Stomach (tissue), 9 donors: ENCODE measurements around the gene DPYD. TPM values are rescaled to one million over a fixed set of nuclear protein-coding genes. Genes with fewer than 3 reads are reported as not detected.
A peak's percentile ranks its signal among the peaks of the same experiment; 100 is the strongest.

Experiments
- DNase-seq, 2 donors: peaks; one replicate each; pipeline versions ENCODE4 v3.0.0 to v3.0.0-alpha.2; 2013 to 2019
- H3K27ac ChIP-seq, 5 donors: fragments of 200-600 bp in 4 of 5; sonication (generic) in 4 of 5; one replicate each; pipeline ENCODE4 v1.5.1; 2013 to 2019; ENCODE audit warnings: mild to moderate bottlenecking in 1 of 5, moderate library complexity in 1 of 5
- H3K27me3 ChIP-seq, 3 donors: fragments of 200-600 bp; sonication (generic); one replicate each; pipeline ENCODE4 v1.5.1; 2017 to 2019; ENCODE audit warnings: mixed run types in 1 of 3
- H3K36me3 ChIP-seq, 4 donors: fragments of 200-600 bp; sonication (generic); 1 replicate in 3 of 4; 2 replicates in 1 of 4; pipeline ENCODE4 v1.5.1; 2016 to 2019
- H3K4me1 ChIP-seq, 4 donors: fragments of 200-600 bp; sonication (generic); one replicate each; pipeline ENCODE4 v1.5.1; 2016 to 2019
- H3K4me3 ChIP-seq, 4 donors: fragments of 200-600 bp; sonication (generic) in 3 of 4; one replicate each; pipeline ENCODE4 v1.5.1; 2016 to 2019; ENCODE audit warnings: mild to moderate bottlenecking in 1 of 4
- H3K9me3 ChIP-seq, 4 donors: fragments of 200-600 bp; sonication (generic); one replicate each; pipeline ENCODE4 v1.5.1; 2016 to 2019
- EP300 ChIP-seq: sonication (generic); formaldehyde crosslinking; IDR thresholded peaks from one replicate; pipeline ENCODE4 v1.6.1; 2017; ENCODE audit warnings: antibody characterized with exemption
- POLR2A ChIP-seq, 4 donors: fragments of 450-650 bp; IDR thresholded peaks; one replicate each; pipeline ENCODE4 v1.6.1; 2016; ENCODE audit warnings: antibody characterized with exemption in 4 of 4, control low read depth in 2 of 4, mild to moderate bottlenecking in 1 of 4, moderate library complexity in 1 of 4
- POLR2AphosphoS5 ChIP-seq, 3 donors: sonication (generic); formaldehyde crosslinking; IDR thresholded peaks; one replicate each; pipeline ENCODE4 v1.6.1; 2016; ENCODE audit warnings: antibody characterized with exemption in 3 of 3
- WGBS, 5 donors: extraction: QIAGEN DNeasy Blood & Tissue Kit in 3 of 5; methylation state at CpG; one replicate each; pipeline versions ENCODE4 v1.1.5 to v1.1.7; 2013 to 2018; 5-methylcytosine and 5-hydroxymethylcytosine counted together
- intact Hi-C: fragments of 100-400 bp; cut with DNase I; formaldehyde crosslinking; loops from one replicate; pipeline ENCODE4 v1.15.1; 2023; ENCODE audit warnings: low total_unique reads
- polyA plus RNA-seq, 3 donors: library from polyadenylated mRNA; stranded (reverse); fragments of 200-250 nt; gene quantifications; one replicate each; pipeline ENCODE4 v1.2.3, GENCODE V29; 2013
- total RNA-seq, 5 donors: library from RNA; depleted of rRNA; stranded (reverse); fragments of >200 nt; gene quantifications; one replicate each; pipeline versions ENCODE4 v1.1.0 to v1.2.3, GENCODE V29; 2014 to 2016
- TF ChIP-seq, protein P1 (sequence below), 7 experiments: fragments of 450-650 bp in 4 of 7; fragments of 200-600 bp in 3 of 7; sonication (generic) in 3 of 7; IDR thresholded peaks; one replicate each; pipeline ENCODE4 v1.5.1; 2016 to 2019; ENCODE audit warnings: antibody characterized with exemption in 7 of 7, control low read depth in 2 of 7, mild to moderate bottlenecking in 1 of 7
- donor health status: healthy with polysubstance abuse.
- donor health status: Bipolar disorder and iron deficiency.
- donor health status: healthy.

DPYD gene
- total and polyA plus RNA-seq, 8 donors: 7.5 to 58.2 (median 18.2) TPM

DNA sequence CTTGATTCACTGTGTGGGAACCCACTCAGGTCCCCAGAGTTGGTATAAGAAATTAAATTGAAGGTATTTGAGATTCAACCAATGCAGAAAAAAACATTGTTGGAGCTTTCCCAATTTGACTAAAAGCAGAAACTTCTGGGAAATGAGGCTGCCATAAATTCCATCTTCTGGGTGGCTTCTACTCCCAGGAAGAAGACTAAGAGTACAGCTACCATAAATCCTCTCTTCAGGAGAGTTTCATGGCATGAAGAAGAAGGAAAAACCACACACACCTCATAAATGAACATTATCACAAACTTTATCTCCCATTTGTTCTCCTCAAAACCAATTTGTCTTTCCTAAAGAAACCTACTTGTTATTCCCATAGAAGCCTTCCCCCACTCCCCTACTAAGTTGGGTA is 283.9 kb downstream of the DPYD start:
- H3K27me3 ChIP-seq: no peaks in the 10 kb centered on the region

DNA sequence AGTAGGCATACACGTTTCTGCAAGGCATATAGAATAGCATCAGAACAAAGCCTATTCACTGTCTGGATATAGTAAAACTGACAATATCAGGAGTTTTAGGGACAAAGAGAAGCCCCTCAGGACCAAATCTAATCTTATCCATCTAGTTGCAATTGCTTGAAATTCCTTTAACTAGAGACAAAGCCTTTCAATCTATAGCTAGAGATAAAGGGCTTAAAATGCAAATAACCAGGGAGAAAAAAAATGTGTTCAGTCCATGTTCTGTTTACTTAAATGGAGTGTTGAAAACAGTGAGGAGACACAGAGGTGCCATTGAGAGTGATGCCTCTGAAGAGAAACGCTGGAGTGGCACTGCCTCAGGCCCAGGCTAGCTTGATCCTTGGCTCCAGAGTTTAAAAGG is 286.1 kb downstream of the DPYD start:
- TF ChIP-seq POLR2A (IDR thresholded peaks at IDR 0.05) (no peak), EP300 (no peak), POLR2AphosphoS5 (IDR thresholded peaks at IDR 0.05) (no peak)
- TF ChIP-seq, protein P1, sequence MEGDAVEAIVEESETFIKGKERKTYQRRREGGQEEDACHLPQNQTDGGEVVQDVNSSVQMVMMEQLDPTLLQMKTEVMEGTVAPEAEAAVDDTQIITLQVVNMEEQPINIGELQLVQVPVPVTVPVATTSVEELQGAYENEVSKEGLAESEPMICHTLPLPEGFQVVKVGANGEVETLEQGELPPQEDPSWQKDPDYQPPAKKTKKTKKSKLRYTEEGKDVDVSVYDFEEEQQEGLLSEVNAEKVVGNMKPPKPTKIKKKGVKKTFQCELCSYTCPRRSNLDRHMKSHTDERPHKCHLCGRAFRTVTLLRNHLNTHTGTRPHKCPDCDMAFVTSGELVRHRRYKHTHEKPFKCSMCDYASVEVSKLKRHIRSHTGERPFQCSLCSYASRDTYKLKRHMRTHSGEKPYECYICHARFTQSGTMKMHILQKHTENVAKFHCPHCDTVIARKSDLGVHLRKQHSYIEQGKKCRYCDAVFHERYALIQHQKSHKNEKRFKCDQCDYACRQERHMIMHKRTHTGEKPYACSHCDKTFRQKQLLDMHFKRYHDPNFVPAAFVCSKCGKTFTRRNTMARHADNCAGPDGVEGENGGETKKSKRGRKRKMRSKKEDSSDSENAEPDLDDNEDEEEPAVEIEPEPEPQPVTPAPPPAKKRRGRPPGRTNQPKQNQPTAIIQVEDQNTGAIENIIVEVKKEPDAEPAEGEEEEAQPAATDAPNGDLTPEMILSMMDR (IDR thresholded peaks at IDR 0.05): no peak
- peaks cover 0 to 3% (median 0%) of the 10 kb centered on the region in 4 donors for H3K36me3 ChIP-seq
- H3K4me1 ChIP-seq: peaks cover 0 to 10% (median 0%) of the 10 kb centered on the region in 4 donors
- no peaks in the 10 kb centered on the region for H3K9me3 ChIP-seq
- H3K27me3 ChIP-seq: no peaks in the 10 kb centered on the region
- no peak for DNase-seq
- intact Hi-C loops: no loop called here
- no peak overlapping the region for H3K27ac ChIP-seq
- WGBS, 5 donors: 69 to 84% (median 75%) methylated on average over 2 of the region's 2 CpGs
- H3K4me3 ChIP-seq: no peak overlapping the region

More for the DNA sequence above, 283.9 kb downstream of the DPYD start:
- no peak for TF ChIP-seq POLR2A (IDR thresholded peaks at IDR 0.05)
- TF ChIP-seq EP300: no peak
- no peak for TF ChIP-seq POLR2AphosphoS5 (IDR thresholded peaks at IDR 0.05)
- TF ChIP-seq, protein P1 (IDR thresholded peaks at IDR 0.05): no peak
- no peaks in the 10 kb centered on the region for H3K9me3 ChIP-seq
- H3K27ac ChIP-seq: no peak overlapping the region
- intact Hi-C loops: no loop called here
- peaks cover 0 to 7% (median 0%) of the 10 kb centered on the region in 4 donors for H3K4me1 ChIP-seq
- H3K36me3 ChIP-seq: peaks cover 0 to 3% (median 0%) of the 10 kb centered on the region in 4 donors
- no peak overlapping the region for H3K4me3 ChIP-seq
- DNase-seq: no peak

DNA sequence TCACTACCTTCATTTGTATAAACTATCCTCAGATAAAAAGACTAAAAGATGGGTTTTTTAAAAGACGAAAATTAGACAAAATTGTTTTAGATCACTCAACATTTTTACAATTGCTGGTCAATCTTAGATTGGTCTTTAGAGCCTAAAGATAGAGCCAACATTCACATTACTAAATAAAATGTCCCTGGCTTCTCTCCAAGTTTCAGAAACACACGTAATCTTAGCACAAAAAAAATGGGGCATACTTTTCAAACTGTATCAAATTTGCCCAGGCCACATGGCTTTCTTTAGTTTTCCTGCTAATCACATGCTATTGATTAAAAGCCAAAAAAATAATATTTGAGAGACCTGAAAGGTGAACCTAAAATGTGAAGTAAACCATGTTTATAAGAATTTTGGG is 288.1 kb downstream of the DPYD start:
- intact Hi-C loops: no loop called here
- TF ChIP-seq POLR2AphosphoS5 (IDR thresholded peaks at IDR 0.05) (no peak), EP300 (no peak), POLR2A (IDR thresholded peaks at IDR 0.05) (no peak)
- TF ChIP-seq, protein P1 (IDR thresholded peaks at IDR 0.05): no peak

DNA sequence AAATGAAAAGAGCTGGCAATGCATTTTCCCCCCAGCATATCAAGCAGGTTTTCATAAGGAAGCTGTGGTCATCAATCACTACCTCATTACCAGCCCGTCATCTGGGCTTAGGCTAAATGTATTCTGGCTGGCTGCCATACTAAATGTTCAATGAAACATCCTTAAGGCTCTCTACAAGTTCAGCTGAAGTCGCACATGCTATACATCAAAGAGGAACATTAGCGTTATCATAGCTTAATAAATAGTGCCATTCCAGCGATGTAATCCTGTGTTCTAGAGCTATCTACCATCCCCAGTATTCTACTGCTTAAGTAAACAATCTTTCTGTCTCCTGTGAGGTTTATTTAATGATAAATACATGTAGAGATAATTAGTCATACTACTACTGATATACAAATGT is 288.8 kb downstream of the DPYD start:
- Histone ChIP-seq H3K4me3 (no peak overlapping the region), H3K27me3 (no peaks in the 10 kb centered on the region), H3K4me1 (peaks cover 0 to 10% (median 0%) of the 10 kb centered on the region in 4 donors), H3K9me3 (no peaks in the 10 kb centered on the region), H3K36me3 (peaks cover 0 to 3% (median 0%) of the 10 kb centered on the region in 4 donors), H3K27ac (no peak overlapping the region)
- 23 to 41% (median 32%) methylated on average over 4 of the region's 4 CpGs for WGBS, 5 donors
- intact Hi-C loops: no loop called here
- TF ChIP-seq, protein P1 (IDR thresholded peaks at IDR 0.05): no peak
- TF ChIP-seq POLR2A (IDR thresholded peaks at IDR 0.05) (no peak), EP300 (no peak), POLR2AphosphoS5 (IDR thresholded peaks at IDR 0.05) (no peak)
- DNase-seq: peak in 1 of 2 donors; percentile 73

More for the DNA sequence above, 288.1 kb downstream of the DPYD start:
- DNase-seq: peak in 1 of 2 donors; percentile 11
- Histone ChIP-seq H3K4me3 (no peak overlapping the region), H3K4me1 (peaks cover 0 to 10% (median 0%) of the 10 kb centered on the region in 4 donors), H3K36me3 (peaks cover 0 to 3% (median 0%) of the 10 kb centered on the region in 4 donors), H3K27me3 (no peaks in the 10 kb centered on the region), H3K9me3 (no peaks in the 10 kb centered on the region), H3K27ac (no peak overlapping the region)
- 48 to 56% (median 48%) methylated on average over 2 of the region's 2 CpGs for WGBS, 5 donors
